ENCODE results near the gene DBI. TPM values are rescaled to one million over a fixed set of nuclear protein-coding genes. Genes with fewer than 3 reads are reported as not detected.
"Not testable (repeated sequence)": the region's sequence is repeated elsewhere in the genome, so short reads cannot be mapped to it uniquely, and the experiment has no call there.

The DBI gene
- total RNA-seq, 6 experiments from 2014 or later, result 76.6 to 139 (median 101) TPM

DNA sequence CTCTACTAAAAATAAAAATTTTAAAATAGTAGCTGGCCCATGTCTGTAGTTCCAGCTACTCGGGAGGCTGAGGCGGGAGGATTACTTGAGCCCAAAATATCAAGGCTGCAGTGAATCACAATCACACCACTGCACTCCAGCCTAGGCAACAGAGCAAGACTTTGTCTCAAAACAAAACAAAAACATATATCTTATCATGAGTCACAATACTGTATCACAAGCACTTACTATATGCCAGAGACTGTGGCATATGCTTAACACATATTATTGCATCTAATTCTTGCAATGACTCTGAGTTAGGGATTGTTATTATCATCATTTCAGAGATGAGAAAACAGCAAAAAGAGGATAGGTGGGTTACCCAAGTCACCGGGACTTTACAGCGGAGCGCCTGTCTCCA, 35.3 kb downstream of the DBI start:
- TF ChIP-seq CTCF (IDR thresholded peaks at IDR 0.05), result no peak
- no peak for DNase-seq
- H3K4me1 Mint-ChIP-seq (ENCODE audit: low read depth), result no peaks in the 10 kb centered on the region
- no peaks in the 10 kb centered on the region for H3K9me3 Mint-ChIP-seq
- peaks cover 30% of the 10 kb centered on the region for H3K27me3 Mint-ChIP-seq (ENCODE audit: insufficient read depth)
- H3K36me3 Mint-ChIP-seq (ENCODE audit: low read depth), result no peaks in the 10 kb centered on the region
- H3K4me3 Mint-ChIP-seq, result no peak overlapping the region
- no peak overlapping the region for H3K27ac Mint-ChIP-seq

GRCh38 chr2:119402645-119403560, 36.1 kb downstream of the DBI start:
- Mint-ChIP-seq H3K27me3 (ENCODE audit: insufficient read depth) (peaks cover 30% of the 10 kb centered on the region), H3K4me3 (no peak overlapping the region), H3K27ac (no peak overlapping the region), H3K9me3 (no peaks in the 10 kb centered on the region), H3K36me3 (ENCODE audit: low read depth) (no peaks in the 10 kb centered on the region), H3K4me1 (ENCODE audit: low read depth) (no peaks in the 10 kb centered on the region)
- DNase-seq, result no peak
- TF ChIP-seq CTCF (IDR thresholded peaks at IDR 0.05), result no peak

DNA sequence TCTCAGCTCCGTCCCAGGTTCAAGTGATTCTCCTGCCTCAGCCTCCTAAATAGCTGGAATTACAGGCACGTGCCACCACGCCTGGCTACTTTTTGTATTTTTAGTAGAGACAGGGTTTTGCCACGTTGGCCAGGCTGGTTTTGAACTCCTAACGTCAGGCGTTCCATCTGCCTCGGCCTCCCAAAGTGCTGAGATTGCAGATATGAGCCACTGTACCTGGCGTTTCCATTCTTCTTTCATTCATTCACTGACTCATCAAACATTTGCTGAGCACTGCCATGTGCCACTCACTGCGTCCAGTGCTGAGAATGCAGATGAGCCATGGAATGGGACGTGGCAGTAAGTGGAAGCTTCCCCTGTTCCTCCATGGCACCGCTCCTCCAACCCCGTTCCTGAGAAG, 36.8 kb downstream of the DBI start:
- H3K4me3 Mint-ChIP-seq; H3K9me3 Mint-ChIP-seq; DNase-seq; H3K4me1 Mint-ChIP-seq (ENCODE audit: low read depth); H3K36me3 Mint-ChIP-seq (ENCODE audit: low read depth); H3K27ac Mint-ChIP-seq: not testable (repeated sequence)
- H3K27me3 Mint-ChIP-seq (ENCODE audit: insufficient read depth), result peaks cover 30% of the 10 kb centered on the region

DNA sequence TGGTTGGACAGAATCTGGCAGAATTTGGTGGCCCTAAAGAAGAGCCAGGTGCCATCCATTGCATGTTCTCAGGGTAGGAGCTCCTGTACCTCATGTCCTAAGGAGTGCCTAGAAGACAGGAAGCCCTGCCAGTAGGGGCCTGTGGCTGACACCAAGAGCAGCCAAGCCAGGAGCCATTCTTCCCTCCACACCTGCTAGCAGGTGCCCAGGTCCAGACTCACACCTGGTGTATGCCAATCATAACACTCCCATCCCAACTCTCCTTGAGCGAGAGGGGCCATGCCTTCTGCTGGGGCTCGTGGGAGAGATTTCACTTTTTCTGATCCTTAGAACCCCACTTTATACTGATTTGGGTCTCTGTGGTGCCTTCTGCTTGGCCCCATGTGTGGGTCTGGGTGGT, 38.4 kb downstream of the DBI start:
- H3K27ac Mint-ChIP-seq, result no peak overlapping the region
- H3K36me3 Mint-ChIP-seq (ENCODE audit: low read depth), result no peaks in the 10 kb centered on the region
- no peaks in the 10 kb centered on the region for H3K9me3 Mint-ChIP-seq
- TF ChIP-seq CTCF (IDR thresholded peaks at IDR 0.05), result no peak
- H3K27me3 Mint-ChIP-seq (ENCODE audit: insufficient read depth), result peaks cover 22% of the 10 kb centered on the region
- no peak for DNase-seq
- no peak overlapping the region for H3K4me3 Mint-ChIP-seq
- no peaks in the 10 kb centered on the region for H3K4me1 Mint-ChIP-seq (ENCODE audit: low read depth)

- peak; percentile 41 for DNase-seq
- H3K4me1 Mint-ChIP-seq (ENCODE audit: low read depth), result no peaks in the 10 kb centered on the region
- no peak overlapping the region for H3K4me3 Mint-ChIP-seq
- H3K9me3 Mint-ChIP-seq, result no peaks in the 10 kb centered on the region
- peak; percentile 88 for TF ChIP-seq CTCF (IDR thresholded peaks at IDR 0.05)
- H3K27ac Mint-ChIP-seq, result no peak overlapping the region
- H3K36me3 Mint-ChIP-seq (ENCODE audit: low read depth), result no peaks in the 10 kb centered on the region
- H3K27me3 Mint-ChIP-seq (ENCODE audit: insufficient read depth), result peaks cover 14% of the 10 kb centered on the region
These were observed 40.8 kb downstream of the DBI start for GRCh38 chr2:119407430-119408220.

- no peak for TF ChIP-seq CTCF (IDR thresholded peaks at IDR 0.05)
- H3K27me3 Mint-ChIP-seq (ENCODE audit: insufficient read depth), result peaks cover 13% of the 10 kb centered on the region
- no peak overlapping the region for H3K4me3 Mint-ChIP-seq
- no peaks in the 10 kb centered on the region for H3K36me3 Mint-ChIP-seq (ENCODE audit: low read depth)
- H3K9me3 Mint-ChIP-seq, result no peaks in the 10 kb centered on the region
- H3K4me1 Mint-ChIP-seq (ENCODE audit: low read depth), result no peaks in the 10 kb centered on the region
- H3K27ac Mint-ChIP-seq, result no peak overlapping the region
- DNase-seq, result no peak
These were observed 41.4 kb downstream of the DBI start for GRCh38 chr2:119408221-119408619.

All from HFFc6 (cell line).